Aorta (tissue), 5 donors: Measurements from ENCODE around the gene MEIS2. TPM values are rescaled to one million over a fixed set of nuclear protein-coding genes. Genes with fewer than 3 reads are reported as not detected.

ENCODE experiments used
- ATAC-seq: fragments of 200-7000 bp; cut with Tn5 transposase; one replicate; pipeline ENCODE4 v1.9.1; 2022; ENCODE audit warnings: moderate library complexity; ENCODE audit not compliant: low FRiP score
- DNase-seq, 2 donors: peaks; one replicate each; pipeline ENCODE4 v3.0.0-alpha.2; 2020
- H3K27ac ChIP-seq, 2 donors: one replicate each; pipeline ENCODE4 v1.5.1; 2013; ENCODE audit warnings: low read length in 2 of 2, mild to moderate bottlenecking in 2 of 2, moderate library complexity in 2 of 2, control low read depth in 1 of 2, inconsistent platforms in 1 of 2, low read depth in 1 of 2
- H3K27me3 ChIP-seq, 2 donors: one replicate each; pipeline ENCODE4 v1.6.1; 2013; ENCODE audit warnings: control low read depth in 1 of 2, low read length in 1 of 2, mild to moderate bottlenecking in 1 of 2, moderate library complexity in 1 of 2; ENCODE audit not compliant: insufficient read depth in 2 of 2, control insufficient read depth in 1 of 2
- H3K36me3 ChIP-seq, 2 donors: one replicate each; pipeline ENCODE4 v1.6.1; 2013; ENCODE audit warnings: control low read depth in 1 of 2, low read length in 1 of 2, mild to moderate bottlenecking in 1 of 2; ENCODE audit not compliant: insufficient read depth in 2 of 2, control insufficient read depth in 1 of 2
- H3K4me1 ChIP-seq, 2 donors: one replicate each; pipeline ENCODE4 v1.6.1; 2013; ENCODE audit warnings: low read length in 2 of 2, control low read depth in 1 of 2, mild to moderate bottlenecking in 1 of 2, moderate library complexity in 1 of 2; ENCODE audit not compliant: insufficient read depth in 2 of 2, control insufficient read depth in 1 of 2
- H3K4me3 ChIP-seq, 2 donors: one replicate each; pipeline ENCODE4 v1.5.1; 2013; ENCODE audit warnings: low read length in 2 of 2, control low read depth in 1 of 2, mild to moderate bottlenecking in 1 of 2
- H3K9me3 ChIP-seq: one replicate; pipeline ENCODE4 v1.6.1; 2013; ENCODE audit warnings: mild to moderate bottlenecking, low read length; ENCODE audit not compliant: control insufficient read depth
- WGBS, 2 donors: extraction: QIAGEN DNeasy Blood & Tissue Kit; methylation state at CpG; one replicate each; pipeline ENCODE4 v1.1.7; 2013; 5-methylcytosine and 5-hydroxymethylcytosine counted together
- intact Hi-C, 2 donors: fragments of 100-400 bp; cut with DNase I; formaldehyde crosslinking; loops; one replicate each; pipeline versions ENCODE4 v1.14.2 to v1.15.0; 2022
- polyA plus RNA-seq, 2 donors: library from polyadenylated mRNA; stranded (reverse); fragments of 200-250 nt; gene quantifications; one replicate each; pipeline ENCODE4 v1.2.3, GENCODE V29; 2013
- total RNA-seq, 2 donors: library from RNA; stranded (reverse); fragmentation: NEBNext Ultra II Directional; extraction: Animal tissue kit (Norgen Biotek cat#: 25700); gene quantifications; one replicate each; pipeline ENCODE4 v1.2.1, GENCODE V29; 2021
- donor health status: healthy with polysubstance abuse.
- donor health status: Bipolar disorder and iron deficiency.
- donor health status: DM: no; HTN: no; CAD: no.
- donor health status: DM: no; HTN: no; CAD: no.
- donor health status: DM: yes; HTN: yes; CAD: no.

Gene MEIS2
- total and polyA plus RNA-seq, 4 donors = 20.7 to 58.7 (median 25.9) TPM

- H3K36me3 ChIP-seq = no peaks in the 10 kb centered on the region
- whole genome bisulfite sequencing, 2 donors = 74 to 77% methylated on average over 5 of the region's 5 CpGs
- DNase-seq (no peak), ATAC-seq (peak; percentile 56)
- intact Hi-C loops = loop anchor here in 1 of 2 donors (2.0 kb wide), 1 partner anchor 65 kb away; no protein-coding TSS in a partner anchor
- peaks cover 0 to 3% of the 10 kb centered on the region in 2 donors for H3K4me1 ChIP-seq
- H3K27me3 ChIP-seq = no peaks in the 10 kb centered on the region
- no peaks in the 10 kb centered on the region for H3K9me3 ChIP-seq
- no peak overlapping the region for H3K27ac ChIP-seq
- H3K4me3 ChIP-seq = no peak overlapping the region
Observed at GRCh38 chr15:36905908-36906307, 194.4 kb downstream of the MEIS2 start.

GRCh38 chr15:36904715-36905114, 195.6 kb downstream of the MEIS2 start:
- 80 to 84% methylated on average over 3 of the region's 3 CpGs for WGBS, 2 donors
- no peak for ATAC-seq
- H3K36me3 ChIP-seq = no peaks in the 10 kb centered on the region
- H3K27ac ChIP-seq = no peak overlapping the region
- no peaks in the 10 kb centered on the region for H3K27me3 ChIP-seq
- no peak for DNase-seq
- peaks cover 0 to 3% of the 10 kb centered on the region in 2 donors for H3K4me1 ChIP-seq
- H3K4me3 ChIP-seq = no peak overlapping the region
- intact Hi-C loops = loop anchor here in 1 of 2 donors (2.0 kb wide), 1 partner anchor 66 kb away; no protein-coding TSS in a partner anchor
- no peaks in the 10 kb centered on the region for H3K9me3 ChIP-seq

DNA sequence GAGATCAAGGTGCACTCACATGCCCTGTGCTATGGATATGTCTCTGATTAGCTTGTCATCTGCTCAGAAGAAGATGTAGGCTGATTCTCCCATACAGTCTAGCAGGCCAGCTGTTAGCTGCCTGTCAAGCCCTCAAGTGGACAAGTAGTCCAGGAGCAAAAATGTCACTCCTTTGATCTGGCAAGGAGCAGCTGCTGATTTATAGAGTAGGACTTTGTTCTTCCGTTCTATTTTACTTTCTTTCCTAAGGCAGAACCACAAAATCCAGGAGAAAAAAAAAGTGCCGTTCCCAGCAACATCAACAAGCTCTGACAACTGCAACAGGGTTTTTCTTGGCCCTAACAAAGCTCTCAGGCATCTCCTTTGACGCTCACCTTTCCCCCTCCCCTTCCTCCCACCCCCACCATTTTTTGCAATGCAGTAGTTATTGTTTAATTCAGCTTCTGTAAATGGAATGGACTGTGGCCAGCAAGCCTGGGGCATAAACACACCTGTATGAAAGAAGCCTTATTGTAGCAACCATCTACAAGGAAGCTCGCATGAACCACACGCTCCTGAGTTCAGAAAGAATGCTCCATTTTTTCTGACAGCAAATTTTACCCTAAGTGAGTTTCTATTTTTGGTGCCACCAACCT, 196.3 kb downstream of the MEIS2 start:
- ATAC-seq (no peak), DNase-seq (no peak)
- intact Hi-C loops = loop anchor here in 1 of 2 donors (2.0 kb wide), 1 partner anchor 67 kb away; no protein-coding TSS in a partner anchor
- no peak overlapping the region for H3K4me3 ChIP-seq
- peaks cover 0 to 3% of the 10 kb centered on the region in 2 donors for H3K4me1 ChIP-seq
- H3K27me3 ChIP-seq = no peaks in the 10 kb centered on the region
- H3K36me3 ChIP-seq = no peaks in the 10 kb centered on the region
- 54 to 56% methylated on average over 5 of the region's 5 CpGs for WGBS, 2 donors
- no peaks in the 10 kb centered on the region for H3K9me3 ChIP-seq
- H3K27ac ChIP-seq = no peak overlapping the region

DNA sequence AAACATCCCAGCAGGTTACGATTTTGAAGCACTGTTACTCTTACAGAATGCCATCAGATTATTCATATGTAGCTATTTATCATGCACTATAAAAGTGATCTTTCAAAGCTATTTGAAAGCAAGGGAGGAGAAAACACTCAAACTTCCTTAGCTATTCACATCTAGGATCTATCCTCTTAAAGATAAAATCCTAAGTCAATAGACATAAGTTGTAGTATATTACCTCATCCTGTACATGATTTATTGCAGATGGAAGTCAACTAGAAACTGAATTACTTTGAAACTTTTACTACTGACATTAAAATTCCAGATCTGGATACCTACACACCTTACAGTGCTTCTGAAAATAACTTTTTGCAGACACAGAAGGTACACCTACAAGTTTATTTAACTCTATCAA, 197.2 kb downstream of the MEIS2 start:
- intact Hi-C loops = no loop called here
- 86 to 90% methylated on average over 1 of the region's 1 CpG for WGBS, 2 donors

DNA sequence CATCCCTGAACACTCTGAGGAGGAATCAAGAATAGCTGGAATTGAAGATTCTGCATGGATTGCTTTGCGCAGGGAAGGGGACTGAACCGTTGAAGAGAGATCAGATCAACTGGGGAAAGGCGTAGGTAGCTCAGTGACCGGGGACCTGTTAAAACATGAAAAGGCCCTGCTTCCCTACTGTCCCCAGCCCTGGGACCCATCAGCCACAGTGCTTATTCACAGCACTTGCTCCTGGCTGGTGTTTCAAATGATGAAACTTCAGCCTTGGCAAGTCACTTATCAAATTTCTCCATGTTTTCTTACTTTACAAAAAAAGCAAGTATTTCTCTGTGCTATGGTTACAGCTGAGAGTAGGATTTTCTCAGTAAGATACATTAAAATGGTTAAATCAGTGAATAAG, 199.3 kb downstream of the MEIS2 start:
- Histone ChIP-seq H3K9me3 (no peaks in the 10 kb centered on the region), H3K4me3 (no peak overlapping the region), H3K27me3 (no peaks in the 10 kb centered on the region), H3K4me1 (peaks cover 0 to 3% of the 10 kb centered on the region in 2 donors), H3K36me3 (peaks cover 0 to 2% of the 10 kb centered on the region in 2 donors), H3K27ac (no peak overlapping the region)
- WGBS, 2 donors = 91% methylated on average over 4 of the region's 4 CpGs
- no peak for DNase-seq
- no peak for ATAC-seq
- intact Hi-C loops = no loop called here

More for the DNA sequence above, 197.2 kb downstream of the MEIS2 start:
- no peak for ATAC-seq
- Histone ChIP-seq H3K4me3 (no peak overlapping the region), H3K4me1 (peaks cover 0 to 3% of the 10 kb centered on the region in 2 donors), H3K9me3 (no peaks in the 10 kb centered on the region), H3K27ac (no peak overlapping the region), H3K36me3 (no peaks in the 10 kb centered on the region), H3K27me3 (no peaks in the 10 kb centered on the region)
- DNase-seq = no peak

DNA sequence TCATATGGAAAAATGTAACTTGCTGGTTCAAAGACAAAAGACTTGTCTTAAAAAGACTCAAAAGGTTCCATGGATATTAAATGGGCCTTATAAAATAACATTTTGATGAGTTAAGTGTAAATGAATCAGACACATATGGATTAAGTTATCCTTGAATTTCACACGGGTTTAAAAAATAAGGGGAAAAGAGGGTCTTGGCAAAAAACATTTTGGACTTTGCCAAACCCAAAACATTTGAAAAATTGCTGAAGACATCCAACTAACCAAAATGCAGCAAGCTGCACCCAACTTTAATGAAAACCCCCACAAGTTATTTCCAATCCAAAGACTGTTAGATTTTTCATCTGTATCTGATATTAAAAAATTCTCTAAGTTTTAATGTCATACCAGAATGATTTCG, 200.7 kb downstream of the MEIS2 start:
- WGBS, 2 donors = 68 to 72% methylated on average over 2 of the region's 2 CpGs
- ATAC-seq = no peak
- intact Hi-C loops = loop anchor here in 1 of 2 donors (10.0 kb wide), 2 partner anchors 195 to 985 kb away; no protein-coding TSS in a partner anchor
- H3K27ac ChIP-seq = no peak overlapping the region
- no peak overlapping the region for H3K4me3 ChIP-seq
- H3K27me3 ChIP-seq = no peaks in the 10 kb centered on the region
- H3K4me1 ChIP-seq = peaks cover 0 to 3% of the 10 kb centered on the region in 2 donors
- H3K9me3 ChIP-seq = no peaks in the 10 kb centered on the region
- H3K36me3 ChIP-seq = peaks cover 5 to 6% of the 10 kb centered on the region in 2 donors
- DNase-seq = no peak

DNA sequence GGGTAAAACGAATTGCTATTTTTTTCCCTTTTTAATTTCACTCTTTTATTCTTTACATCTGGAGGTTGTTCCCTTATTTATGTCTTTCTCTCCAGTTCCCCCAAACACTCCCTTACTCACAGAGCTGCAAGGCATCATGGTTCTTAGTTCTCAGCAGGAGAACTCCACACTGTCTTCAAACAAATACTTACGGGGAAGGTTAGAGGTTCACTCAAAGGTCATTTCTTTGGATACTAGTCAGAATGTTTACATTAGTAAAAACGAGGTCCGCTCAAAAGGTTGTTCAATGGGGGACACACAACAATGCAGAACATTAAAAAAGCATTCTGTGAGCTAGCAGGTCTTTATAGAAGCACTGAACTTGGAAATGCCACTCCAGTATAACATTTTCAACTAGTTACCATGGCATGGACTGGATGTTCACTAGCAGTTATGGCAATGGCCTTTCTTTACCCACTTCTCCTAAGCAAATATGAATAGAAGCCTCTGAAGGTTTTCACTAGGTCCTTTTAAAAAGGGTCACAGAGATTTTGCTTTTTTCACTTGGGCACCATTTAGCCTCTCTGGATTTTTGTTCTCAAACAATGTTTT, 201.7 kb downstream of the MEIS2 start:
- ATAC-seq = no peak
- no peaks in the 10 kb centered on the region for H3K9me3 ChIP-seq
- 70 to 72% methylated on average over 4 of the region's 4 CpGs for WGBS, 2 donors
- H3K4me1 ChIP-seq = no peaks in the 10 kb centered on the region
- no peak overlapping the region for H3K27ac ChIP-seq
- intact Hi-C loops = loop anchor here in 1 of 2 donors (10.0 kb wide), 2 partner anchors 196 to 986 kb away; no protein-coding TSS in a partner anchor
- no peaks in the 10 kb centered on the region for H3K27me3 ChIP-seq
- peaks cover 7 to 8% of the 10 kb centered on the region in 2 donors for H3K36me3 ChIP-seq
- H3K4me3 ChIP-seq = no peak overlapping the region
- DNase-seq = no peak

DNA sequence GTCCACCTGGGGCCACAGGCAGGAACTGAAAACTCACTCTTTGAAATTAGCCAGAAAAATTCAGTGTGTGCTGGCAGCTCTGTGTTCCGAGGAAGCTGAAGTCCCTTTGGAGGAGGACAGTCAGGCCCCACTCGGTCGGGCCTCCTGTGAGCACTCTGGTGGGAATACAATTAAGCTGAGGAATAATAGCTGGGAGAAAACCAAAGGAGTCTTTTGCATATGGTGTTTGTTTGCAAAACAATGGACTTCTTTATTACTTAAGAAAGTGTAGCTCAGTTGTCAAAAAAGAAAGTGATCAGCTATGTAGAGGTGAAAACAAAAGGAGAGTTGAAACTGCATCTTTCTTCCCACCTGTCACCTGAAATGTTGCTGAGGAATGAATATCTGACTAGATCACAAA, 202.5 kb downstream of the MEIS2 start:
- intact Hi-C loops = loop anchor here in 1 of 2 donors (10.0 kb wide), 2 partner anchors 197 to 987 kb away; no protein-coding TSS in a partner anchor
- ATAC-seq (no peak), DNase-seq (no peak)
- Histone ChIP-seq H3K4me1 (no peaks in the 10 kb centered on the region), H3K27me3 (no peaks in the 10 kb centered on the region), H3K27ac (no peak overlapping the region), H3K9me3 (no peaks in the 10 kb centered on the region), H3K4me3 (no peak overlapping the region), H3K36me3 (peaks cover 7 to 8% of the 10 kb centered on the region in 2 donors)
- WGBS, 2 donors = 61 to 66% methylated on average over 3 of the region's 3 CpGs
